T-cell (primary cell): ENCODE data around the gene DEPP1. TPM values are rescaled to one million over a fixed set of nuclear protein-coding genes. Genes with fewer than 3 reads are reported as not detected.

Source experiments
- ATAC-seq, 4 experiments: fragments of 200-7000 bp in 3 of 4; fragments of 150-1000 bp in 1 of 4; cut with Tn5 transposase; replicated peaks in 1 of 4; 1 replicate in 3 of 4; 2 replicates in 1 of 4; pipeline ENCODE4 v1.10.0; 2021; ENCODE audit warnings: moderate library complexity in 3 of 4, mild to moderate bottlenecking in 2 of 4, moderate number of reproducible peaks in 1 of 4
- CTCF ChIA-PET, 2 donors: fragments of 300-600 bp; sonication (Branson Sonifier 250); formaldehyde crosslinking; loops; one replicate each; lab custom pipeline; 2022; ENCODE audit warnings: antibody characterized with exemption in 2 of 2; lab: Charles Lee
- POLR2A ChIA-PET, 2 donors: fragments of 300-600 bp; sonication (Branson Sonifier 250); formaldehyde crosslinking; loops; one replicate each; lab custom pipeline; 2022; ENCODE audit warnings: antibody characterized with exemption in 2 of 2; lab: Charles Lee
- DNase-seq, 35 experiments: peaks; one replicate each; pipeline versions ENCODE4 v3.0.0 to v3.0.0-alpha.2; 2013 to 2023
- H3K27ac ChIP-seq: one replicate; pipeline ENCODE4 v1.5.1; 2013; ENCODE audit warnings: low read length
- H3K27me3 ChIP-seq, 2 experiments: replicated peaks in 1 of 2; 1 replicate in 1 of 2; 2 replicates in 1 of 2; pipeline versions ENCODE4 v1.6.1 to v1.7.0; 2013; ENCODE audit warnings: low read length in 1 of 2, mixed read lengths in 1 of 2; ENCODE audit not compliant: control insufficient read depth in 2 of 2, insufficient read depth in 2 of 2; ENCODE audit errors: extremely low read depth in 1 of 2
- H3K36me3 ChIP-seq, 2 donors: 1 replicate in 1 of 2; 2 replicates in 1 of 2; pipeline versions ENCODE4 v1.6.1 to v1.7.0; 2013; ENCODE audit warnings: low read length in 1 of 2; ENCODE audit not compliant: control insufficient read depth in 2 of 2, insufficient read depth in 1 of 2; ENCODE audit errors: extremely low read depth in 1 of 2
- H3K4me1 ChIP-seq, 2 experiments: 1 replicate in 1 of 2; 2 replicates in 1 of 2; pipeline versions ENCODE4 v1.6.1 to v1.7.0; 2013; ENCODE audit warnings: low read length in 2 of 2, mixed read lengths in 1 of 2; ENCODE audit not compliant: insufficient read depth in 2 of 2, control insufficient read depth in 1 of 2; ENCODE audit errors: extremely low read depth in 1 of 2
- H3K4me3 ChIP-seq, 2 donors: 1 replicate in 1 of 2; 2 replicates in 1 of 2; pipeline versions ENCODE4 v1.5.1 to v1.7.0; 2013; ENCODE audit warnings: mild to moderate bottlenecking in 2 of 2, low read length in 1 of 2, moderate library complexity in 1 of 2; ENCODE audit not compliant: control insufficient read depth in 1 of 2; ENCODE audit errors: extremely low read depth in 1 of 2
- H3K9me3 ChIP-seq: 2 replicates; pipeline ENCODE4 v1.7.0; 2013
- H3K27ac Mint-ChIP-seq, 2 donors: one replicate each; pipeline ENCODE4 v1.8.0; 2020 to 2021; ENCODE audit warnings: mild to moderate bottlenecking in 2 of 2, mixed read lengths in 2 of 2
- H3K27me3 Mint-ChIP-seq, 2 donors: one replicate each; pipeline ENCODE4 v1.8.0; 2021 to 2022; ENCODE audit warnings: mixed read lengths in 2 of 2
- H3K36me3 Mint-ChIP-seq: one replicate; pipeline ENCODE4 v1.8.0; 2021; ENCODE audit warnings: mixed read lengths
- H3K4me1 Mint-ChIP-seq, 3 donors: one replicate each; pipeline ENCODE4 v1.8.0; 2020 to 2022; ENCODE audit warnings: mixed read lengths in 3 of 3, mild to moderate bottlenecking in 1 of 3
- H3K4me3 Mint-ChIP-seq, 3 donors: one replicate each; pipeline ENCODE4 v1.8.0; 2020 to 2022; ENCODE audit warnings: mild to moderate bottlenecking in 3 of 3, mixed read lengths in 3 of 3, moderate library complexity in 3 of 3
- H3K9me3 Mint-ChIP-seq, 3 donors: one replicate each; pipeline ENCODE4 v1.8.0; 2020 to 2022; ENCODE audit warnings: mixed read lengths in 3 of 3
- WGBS: methylation state at CpG from one replicate; pipeline ENCODE4 v1.1.5; 2013; ENCODE audit warnings: missing lambda C conversion rate; ENCODE audit not compliant: insufficient coverage; 5-methylcytosine and 5-hydroxymethylcytosine counted together
- total RNA-seq, 35 experiments: library from RNA in 6 of 35; stranded (reverse) in 6 of 35; fragments of 120-200 nt in 1 of 35; gene quantifications; one replicate each; pipeline versions ENCODE4 v1.2.1 to v1.2.4 and lab custom pipeline; 2013 to 2026

DEPP1 gene
- total RNA-seq, 5 donors from 2014 or later (not counting 1 experiment from before 2014, with no cell fraction given): 0.30 to 0.66 (median 0.35) TPM; not detected in 2

DNA sequence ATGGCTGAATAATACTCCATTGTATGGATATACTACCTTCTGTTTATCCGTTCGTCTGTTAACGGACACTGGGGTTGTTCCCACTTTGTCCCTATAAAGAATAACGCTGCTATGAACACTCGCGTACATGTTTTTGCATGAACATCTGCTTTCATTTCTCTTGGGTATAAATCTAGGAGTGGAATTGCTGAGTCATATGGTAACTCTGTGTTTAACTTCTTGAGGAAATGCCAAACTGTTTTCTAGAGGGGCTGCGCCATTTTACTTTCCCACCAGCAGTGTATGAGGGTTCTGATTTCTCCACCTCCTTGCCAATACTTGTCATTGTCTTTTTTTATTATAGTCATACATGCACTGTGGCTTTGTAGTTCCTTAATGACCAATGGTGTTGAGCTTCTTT lies 39.7 kb downstream of the DEPP1 start:
- peaks cover 3% of the 10 kb centered on the region for H3K36me3 Mint-ChIP-seq
- CTCF ChIA-PET: interaction anchor here in 1 of 2 donors (0.6 kb wide), 1 partner anchor 24 kb away, joined by 3 read pairs; no protein-coding TSS in a partner anchor
- no peak for ATAC-seq

GRCh38 chr10:44937196-44938005 lies 41.2 kb downstream of the DEPP1 start:
- no peaks in the 10 kb centered on the region for H3K36me3 ChIP-seq
- peaks cover 0 to 22% of the 10 kb centered on the region in 2 experiments for H3K27me3 ChIP-seq
- no peak overlapping the region for H3K27ac ChIP-seq
- no peaks in the 10 kb centered on the region for H3K36me3 Mint-ChIP-seq
- WGBS: 88% methylated on average over 7 of the region's 9 CpGs
- no peak for ATAC-seq
- H3K9me3 ChIP-seq: no peaks in the 10 kb centered on the region
- peaks cover 8 to 13% of the 10 kb centered on the region in 2 experiments for H3K4me1 ChIP-seq
- H3K4me1 Mint-ChIP-seq: peaks cover 6 to 7% (median 6%) of the 10 kb centered on the region in 3 donors
- peaks cover 0 to 20% (median 0%) of the 10 kb centered on the region in 3 donors for H3K9me3 Mint-ChIP-seq
- DNase-seq: no peak
- H3K4me3 Mint-ChIP-seq: no peak overlapping the region
- H3K27ac Mint-ChIP-seq: no peak overlapping the region
- no peak overlapping the region for H3K4me3 ChIP-seq
- POLR2A ChIA-PET: no interaction called here
- CTCF ChIA-PET: no interaction called here
- H3K27me3 Mint-ChIP-seq: peaks cover 4 to 5% of the 10 kb centered on the region in 2 donors

More for the DNA sequence above, 39.7 kb downstream of the DEPP1 start:
- peaks cover 0 to 8% of the 10 kb centered on the region in 2 experiments for H3K4me1 ChIP-seq
- POLR2A ChIA-PET: no interaction called here
- peaks cover 10 to 12% of the 10 kb centered on the region in 2 donors for H3K27me3 Mint-ChIP-seq
- no peaks in the 10 kb centered on the region for H3K36me3 ChIP-seq
- DNase-seq: no peak
- no peaks in the 10 kb centered on the region for H3K9me3 ChIP-seq
- no peak overlapping the region for H3K27ac Mint-ChIP-seq
- WGBS: no CpG with 5 or more reads among the region's 7 CpGs
- H3K27me3 ChIP-seq: peaks cover 0 to 9% of the 10 kb centered on the region in 2 experiments
- peaks cover 6 to 7% (median 6%) of the 10 kb centered on the region in 3 donors for H3K4me1 Mint-ChIP-seq
- no peak overlapping the region for H3K4me3 ChIP-seq
- no peak overlapping the region for H3K4me3 Mint-ChIP-seq
- peaks cover 0 to 28% (median 0%) of the 10 kb centered on the region in 3 donors for H3K9me3 Mint-ChIP-seq
- no peak overlapping the region for H3K27ac ChIP-seq

DNA sequence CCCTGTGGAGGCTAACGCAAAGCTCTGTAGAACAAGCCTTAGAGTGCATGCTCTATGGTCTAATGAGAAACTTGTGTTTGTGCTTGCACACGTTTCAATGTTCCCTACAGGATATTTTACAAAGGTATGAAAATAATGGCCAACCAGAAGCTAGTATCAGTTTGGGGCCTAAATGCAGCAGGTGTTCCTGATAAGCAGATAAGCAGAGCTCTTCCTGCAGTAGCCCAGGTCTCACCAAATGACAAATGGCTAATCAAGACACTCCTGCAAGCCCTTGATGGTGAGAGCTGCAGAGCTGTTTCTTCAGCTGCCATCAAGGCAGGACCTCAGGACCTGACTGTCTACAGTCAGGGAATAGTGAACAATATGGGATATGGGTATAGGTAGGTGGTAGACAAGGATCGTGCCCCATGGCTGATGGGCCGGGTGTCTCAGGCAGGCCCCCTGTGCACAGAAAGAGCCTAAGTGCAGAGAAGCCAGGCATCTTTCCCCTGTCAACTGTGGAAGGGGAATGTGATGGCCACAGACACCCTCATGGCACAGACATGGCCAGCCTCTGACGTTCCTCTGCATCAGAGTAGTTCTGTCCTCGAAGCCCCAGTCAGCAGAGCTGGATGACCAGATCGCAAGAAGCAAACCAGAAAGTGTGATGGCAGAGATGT lies 42.2 kb downstream of the DEPP1 start:
- H3K4me1 Mint-ChIP-seq: peaks cover 6 to 7% (median 6%) of the 10 kb centered on the region in 3 donors
- H3K27ac ChIP-seq: no peak overlapping the region
- 72% methylated on average over 7 of the region's 7 CpGs for WGBS
- H3K4me3 ChIP-seq: no peak overlapping the region
- POLR2A ChIA-PET: no interaction called here
- ATAC-seq (no peak), DNase-seq (no peak)
- no peak overlapping the region for H3K4me3 Mint-ChIP-seq
- no peaks in the 10 kb centered on the region for H3K9me3 ChIP-seq
- no peaks in the 10 kb centered on the region for H3K36me3 ChIP-seq
- no peak overlapping the region for H3K27ac Mint-ChIP-seq
- CTCF ChIA-PET: interaction anchor here in 1 of 2 donors (0.5 kb wide), 1 partner anchor 52 kb away, joined by 4 read pairs; no protein-coding TSS in a partner anchor
- H3K27me3 ChIP-seq: peaks cover 0 to 25% of the 10 kb centered on the region in 2 experiments
- peaks cover 8 to 13% of the 10 kb centered on the region in 2 experiments for H3K4me1 ChIP-seq
- no peaks in the 10 kb centered on the region for H3K36me3 Mint-ChIP-seq
- peaks cover 0 to 14% (median 0%) of the 10 kb centered on the region in 3 donors for H3K9me3 Mint-ChIP-seq
- H3K27me3 Mint-ChIP-seq: peaks cover 2 to 5% of the 10 kb centered on the region in 2 donors

DNA sequence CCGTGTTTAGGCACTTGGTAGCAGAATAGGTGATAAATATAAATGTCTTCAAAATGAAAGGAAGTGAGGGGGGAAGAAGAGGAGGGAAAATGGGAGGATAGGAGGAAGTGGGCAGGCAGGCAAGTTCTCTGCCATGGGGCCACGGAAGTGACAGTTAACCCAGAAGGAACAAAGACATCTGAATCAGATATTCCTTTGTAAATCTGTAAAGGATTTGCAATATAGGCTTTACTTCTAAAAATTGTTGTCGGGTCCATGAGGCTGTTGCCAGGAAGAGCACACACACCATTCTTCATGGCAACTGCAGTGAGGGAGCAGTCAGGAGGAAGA lies 42.7 kb downstream of the DEPP1 start:
- Mint-ChIP-seq H3K36me3 (no peaks in the 10 kb centered on the region), H3K4me1 (peaks cover 6 to 7% (median 6%) of the 10 kb centered on the region in 3 donors), H3K27me3 (peaks cover 2 to 5% of the 10 kb centered on the region in 2 donors), H3K9me3 (peaks cover 0 to 9% (median 0%) of the 10 kb centered on the region in 3 donors), H3K27ac (no peak overlapping the region), H3K4me3 (no peak overlapping the region)
- Histone ChIP-seq H3K4me3 (no peak overlapping the region), H3K9me3 (no peaks in the 10 kb centered on the region), H3K36me3 (no peaks in the 10 kb centered on the region), H3K27me3 (peaks cover 0 to 25% of the 10 kb centered on the region in 2 experiments), H3K4me1 (peaks cover 8 to 13% of the 10 kb centered on the region in 2 experiments), H3K27ac (no peak overlapping the region)
- POLR2A ChIA-PET: no interaction called here
- CTCF ChIA-PET: interaction anchor here in 1 of 2 donors (0.5 kb wide), 1 partner anchor 53 kb away, joined by 4 read pairs; no protein-coding TSS in a partner anchor
- DNase-seq (no peak), ATAC-seq (no peak)
- WGBS: 10% methylated on average over 2 of the region's 3 CpGs

DNA sequence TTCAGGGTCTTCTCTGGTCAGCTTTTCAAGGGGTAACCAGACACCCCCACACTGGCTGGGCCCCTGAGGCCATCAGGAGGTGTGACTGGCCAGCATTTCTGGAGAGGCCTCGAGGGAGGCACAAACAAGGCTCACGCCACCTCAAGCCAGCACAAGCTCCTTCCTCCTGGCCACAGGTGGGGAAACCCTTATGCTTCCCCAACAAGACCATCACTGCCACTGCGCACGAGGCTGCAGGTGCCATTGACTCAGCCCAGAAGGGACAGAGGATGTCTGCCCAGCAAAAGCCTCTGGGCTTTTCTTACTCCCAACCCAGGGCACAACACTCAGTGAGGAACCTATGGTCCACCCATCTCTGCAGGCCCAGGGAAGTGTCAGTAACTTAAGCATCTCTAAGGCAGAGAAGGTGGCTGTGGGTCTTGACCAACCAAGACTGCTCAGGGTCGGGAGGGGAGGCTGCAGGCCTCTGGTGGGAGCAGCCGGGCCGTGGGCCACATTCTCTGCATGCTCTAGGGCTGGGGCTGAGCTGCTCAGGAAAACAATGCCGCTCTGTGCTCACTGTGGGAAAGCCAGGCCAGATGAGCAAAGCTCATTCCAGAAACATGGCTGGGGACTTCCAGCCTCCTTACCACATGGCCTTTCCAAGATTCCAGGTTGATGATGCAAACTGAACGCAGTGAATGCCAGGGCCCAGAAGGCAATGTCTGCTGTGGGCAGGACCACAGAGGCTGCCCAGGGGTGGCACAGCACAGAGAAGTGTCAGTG lies 43.2 kb downstream of the DEPP1 start:
- Histone ChIP-seq H3K9me3 (no peaks in the 10 kb centered on the region), H3K4me3 (no peak overlapping the region), H3K4me1 (peaks cover 8 to 13% of the 10 kb centered on the region in 2 experiments), H3K27me3 (peaks cover 0 to 25% of the 10 kb centered on the region in 2 experiments), H3K27ac (no peak overlapping the region), H3K36me3 (no peaks in the 10 kb centered on the region)
- CTCF ChIA-PET: interaction anchor here in 1 of 2 donors (1.4 kb wide), 1 partner anchor 41 kb away, joined by 3 read pairs; no protein-coding TSS in a partner anchor
- no peak for ATAC-seq
- POLR2A ChIA-PET: no interaction called here
- 81% methylated on average over 4 of the region's 9 CpGs for WGBS
- no peak overlapping the region for H3K4me3 Mint-ChIP-seq
- peaks cover 2 to 5% of the 10 kb centered on the region in 2 donors for H3K27me3 Mint-ChIP-seq
- no peak overlapping the region for H3K27ac Mint-ChIP-seq
- H3K9me3 Mint-ChIP-seq: peaks cover 0 to 9% (median 0%) of the 10 kb centered on the region in 3 donors
- no peaks in the 10 kb centered on the region for H3K36me3 Mint-ChIP-seq
- peaks cover 6 to 7% (median 6%) of the 10 kb centered on the region in 3 donors for H3K4me1 Mint-ChIP-seq
- no peak for DNase-seq
